GM10248 (cell line): Measurements from ENCODE around the gene HUS1B.

Experiments
- CTCF ChIA-PET: fragments of 300-600 bp; sonication (Branson Sonifier 250); formaldehyde crosslinking; extraction: SDS; loops from one replicate; lab custom pipeline; 2021; ENCODE audit warnings: antibody characterized with exemption; lab: Yijun Ruan, JAX
- POLR2A ChIA-PET: fragments of 350-650 bp; sonication (Branson Sonifier 250); formaldehyde crosslinking; extraction: SDS; loops from one replicate; lab custom pipeline; 2020; ENCODE audit warnings: antibody characterized with exemption; lab: Yijun Ruan, JAX
- DNase-seq: peaks from one replicate; pipeline ENCODE4 v3.0.0; 2012; ENCODE audit errors: extremely low spot score
- CTCF ChIP-seq: IDR thresholded peaks from 2 replicates; pipeline ENCODE4 v1.5.1; 2012; ENCODE audit warnings: mild to moderate bottlenecking, low read depth; ENCODE audit errors: extremely low read depth, missing control alignments, control extremely low read depth

The HUS1B gene

GRCh38 chr6:680251-680650 is 23.4 kb upstream of the HUS1B start:
- no peak for TF ChIP-seq CTCF
- no peak for DNase-seq
- POLR2A ChIA-PET: no interaction called here
- CTCF ChIA-PET: interaction anchor here (1.0 to 1.6 kb wide), 5 partner anchors 9 to 87 kb away, joined by 3 to 5 read pairs (median 3); no protein-coding TSS in a partner anchor

GRCh38 chr6:679282-679681 is 22.4 kb upstream of the HUS1B start:
- TF ChIP-seq CTCF: no peak
- POLR2A ChIA-PET: no interaction called here
- no peak for DNase-seq
- CTCF ChIA-PET: interaction anchor here (0.7 to 1.6 kb wide), 3 partner anchors 13 to 86 kb away, joined by 3 to 5 read pairs (median 3); no protein-coding TSS in a partner anchor

- ChIA-PET CTCF (interaction anchor here (0.7 to 1.6 kb wide), 3 partner anchors 14 to 85 kb away, joined by 3 to 5 read pairs (median 3); no protein-coding TSS in a partner anchor), POLR2A (no interaction called here)
- DNase-seq: no peak
- TF ChIP-seq CTCF: no peak
Observed at GRCh38 chr6:678520-678919, 21.6 kb upstream of the HUS1B start.

- ChIA-PET POLR2A (no interaction called here), CTCF (no interaction called here)
- TF ChIP-seq CTCF: no peak
- no peak for DNase-seq
Observed at GRCh38 chr6:677919-678318, 21.0 kb upstream of the HUS1B start.

- ChIA-PET CTCF (interaction anchor here (1.1 to 1.2 kb wide), 3 partner anchors 8 to 17 kb away, joined by 3 to 5 read pairs (median 3); no protein-coding TSS in a partner anchor), POLR2A (no interaction called here)
- TF ChIP-seq CTCF: no peak
- no peak for DNase-seq
Observed at GRCh38 chr6:674956-675355, 18.1 kb upstream of the HUS1B start.

- ChIA-PET POLR2A (no interaction called here), CTCF (interaction anchor here (1.1 to 1.2 kb wide), 4 partner anchors 9 to 16 kb away, joined by 3 to 5 read pairs (median 3); no protein-coding TSS in a partner anchor)
- DNase-seq: no peak
- no peak for TF ChIP-seq CTCF
Observed at GRCh38 chr6:674406-674805, 17.5 kb upstream of the HUS1B start.
